Endothelial cell of hepatic sinusoid (primary cell): ENCODE results near the gene VAMP8.
"Not testable (repeated sequence)": the region's sequence is repeated elsewhere in the genome, so short reads cannot be mapped to it uniquely, and the experiment has no call there.

Experiments used
- in situ Hi-C: cut with HindIII; loops from 2 replicates; pipeline ENCODE4 v1.10.0; 2017; ENCODE audit warnings: low sequenced_read_pairs

VAMP8 gene

GRCh38 chr2:85577386-85578242, at the start of gene VAMP8:
Gene VAMP8, plus strand, starts transcription at chr2:85577586. Its CDS starts 61 bp downstream, at chr2:85577647.
- in situ Hi-C loops: no loop called here

- in situ Hi-C loops: no loop called here
Measured at GRCh38 chr2:85527787-85528186, 49.6 kb upstream of the VAMP8 start.

- in situ Hi-C loops: no loop called here
Measured at GRCh38 chr2:85528355-85528754, 49.0 kb upstream of the VAMP8 start.

- in situ Hi-C loops: no loop called here
Measured at GRCh38 chr2:85529809-85530208, 47.6 kb upstream of the VAMP8 start.

GRCh38 chr2:85531589-85531988, 45.8 kb upstream of the VAMP8 start:
- in situ Hi-C loops: no loop called here

- in situ Hi-C loops: no loop called here
Measured at GRCh38 chr2:85534099-85534498, 43.3 kb upstream of the VAMP8 start.

- in situ Hi-C loops: loop anchor here (5.0 kb wide), 2 partner anchors 78 to 123 kb away; partner anchors contain the start of gene CAPG
Measured at GRCh38 chr2:85534881-85535280, 42.5 kb upstream of the VAMP8 start.

GRCh38 chr2:85536479-85536878, 40.9 kb upstream of the VAMP8 start:
- in situ Hi-C loops: loop anchor here (5.0 kb wide), 2 partner anchors 79 to 124 kb away; partner anchors contain the start of gene CAPG

GRCh38 chr2:85537600-85538506, 39.5 kb upstream of the VAMP8 start:
- in situ Hi-C loops: loop anchor here (5.0 kb wide), 2 partner anchors 81 to 126 kb away; partner anchors contain the start of gene CAPG

GRCh38 chr2:85538507-85539360, 38.7 kb upstream of the VAMP8 start, which contains the start of gene MAT2A:
Gene MAT2A, plus strand, starts transcription at chr2:85539168. Its CDS starts 120 bp downstream, at chr2:85539288.
- in situ Hi-C loops: loop anchor here (5.0 kb wide), 2 partner anchors 81 to 126 kb away; partner anchors contain the start of gene CAPG

GRCh38 chr2:85539361-85540132, 37.8 kb upstream of the VAMP8 start:
- in situ Hi-C loops: loop anchor here (5.0 kb wide), 2 partner anchors 82 to 127 kb away; partner anchors contain the start of gene CAPG

GRCh38 chr2:85540133-85540648, 37.2 kb upstream of the VAMP8 start:
- in situ Hi-C loops: no loop called here

GRCh38 chr2:85541262-85541661, 36.1 kb upstream of the VAMP8 start:
- in situ Hi-C loops: no loop called here

GRCh38 chr2:85541753-85542457, 35.5 kb upstream of the VAMP8 start:
- in situ Hi-C loops: no loop called here

GRCh38 chr2:85542777-85543176, 34.6 kb upstream of the VAMP8 start:
- in situ Hi-C loops: no loop called here

- in situ Hi-C loops: not testable (repeated sequence)
Measured at GRCh38 chr2:85544254-85544691, 33.1 kb upstream of the VAMP8 start.

GRCh38 chr2:85544915-85545779, 32.2 kb upstream of the VAMP8 start:
- in situ Hi-C loops: not testable (repeated sequence)
